ENCODE measurements around the gene SLC16A3.

Gene SLC16A3

DNA sequence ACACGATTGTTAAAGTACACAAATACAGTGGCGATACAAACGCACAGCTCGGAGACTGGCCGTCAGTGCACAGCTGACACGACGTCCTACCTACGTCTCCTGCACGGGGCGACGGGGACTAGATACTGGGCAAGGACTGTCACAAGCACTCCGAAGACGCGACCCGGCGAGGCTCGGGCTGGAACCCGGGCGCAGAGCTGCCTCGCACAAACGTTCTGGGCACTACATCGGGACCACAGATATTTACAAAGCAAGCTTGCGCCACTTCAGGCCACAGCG lies 13.8 kb downstream of the SLC16A3 start:
- no peak for TF ChIP-seq SIN3A (IDR thresholded peaks at IDR 0.05; ENCODE audit: borderline replicate concordance, insufficient read depth, low read length)
- no peak for TF ChIP-seq TAF1 (IDR thresholded peaks at IDR 0.05; ENCODE audit: borderline replicate concordance, insufficient read depth, low read length)
- TF ChIP-seq POLR2AphosphoS5 (IDR thresholded peaks at IDR 0.05; ENCODE audit: low read depth, low read length), result no peak
- TF ChIP-seq, protein P1, sequence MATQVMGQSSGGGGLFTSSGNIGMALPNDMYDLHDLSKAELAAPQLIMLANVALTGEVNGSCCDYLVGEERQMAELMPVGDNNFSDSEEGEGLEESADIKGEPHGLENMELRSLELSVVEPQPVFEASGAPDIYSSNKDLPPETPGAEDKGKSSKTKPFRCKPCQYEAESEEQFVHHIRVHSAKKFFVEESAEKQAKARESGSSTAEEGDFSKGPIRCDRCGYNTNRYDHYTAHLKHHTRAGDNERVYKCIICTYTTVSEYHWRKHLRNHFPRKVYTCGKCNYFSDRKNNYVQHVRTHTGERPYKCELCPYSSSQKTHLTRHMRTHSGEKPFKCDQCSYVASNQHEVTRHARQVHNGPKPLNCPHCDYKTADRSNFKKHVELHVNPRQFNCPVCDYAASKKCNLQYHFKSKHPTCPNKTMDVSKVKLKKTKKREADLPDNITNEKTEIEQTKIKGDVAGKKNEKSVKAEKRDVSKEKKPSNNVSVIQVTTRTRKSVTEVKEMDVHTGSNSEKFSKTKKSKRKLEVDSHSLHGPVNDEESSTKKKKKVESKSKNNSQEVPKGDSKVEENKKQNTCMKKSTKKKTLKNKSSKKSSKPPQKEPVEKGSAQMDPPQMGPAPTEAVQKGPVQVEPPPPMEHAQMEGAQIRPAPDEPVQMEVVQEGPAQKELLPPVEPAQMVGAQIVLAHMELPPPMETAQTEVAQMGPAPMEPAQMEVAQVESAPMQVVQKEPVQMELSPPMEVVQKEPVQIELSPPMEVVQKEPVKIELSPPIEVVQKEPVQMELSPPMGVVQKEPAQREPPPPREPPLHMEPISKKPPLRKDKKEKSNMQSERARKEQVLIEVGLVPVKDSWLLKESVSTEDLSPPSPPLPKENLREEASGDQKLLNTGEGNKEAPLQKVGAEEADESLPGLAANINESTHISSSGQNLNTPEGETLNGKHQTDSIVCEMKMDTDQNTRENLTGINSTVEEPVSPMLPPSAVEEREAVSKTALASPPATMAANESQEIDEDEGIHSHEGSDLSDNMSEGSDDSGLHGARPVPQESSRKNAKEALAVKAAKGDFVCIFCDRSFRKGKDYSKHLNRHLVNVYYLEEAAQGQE (IDR thresholded peaks at IDR 0.05; ENCODE audit: insufficient read depth in 1 of 2, low read depth in 2 of 2, low read length in 2 of 2), result no peak
- TF ChIP-seq FOXP2 (optimal IDR thresholded peaks at IDR 0.05; ENCODE audit: borderline replicate concordance, extremely low read depth, extremely low read length, insufficient read depth), result no peak

DNA sequence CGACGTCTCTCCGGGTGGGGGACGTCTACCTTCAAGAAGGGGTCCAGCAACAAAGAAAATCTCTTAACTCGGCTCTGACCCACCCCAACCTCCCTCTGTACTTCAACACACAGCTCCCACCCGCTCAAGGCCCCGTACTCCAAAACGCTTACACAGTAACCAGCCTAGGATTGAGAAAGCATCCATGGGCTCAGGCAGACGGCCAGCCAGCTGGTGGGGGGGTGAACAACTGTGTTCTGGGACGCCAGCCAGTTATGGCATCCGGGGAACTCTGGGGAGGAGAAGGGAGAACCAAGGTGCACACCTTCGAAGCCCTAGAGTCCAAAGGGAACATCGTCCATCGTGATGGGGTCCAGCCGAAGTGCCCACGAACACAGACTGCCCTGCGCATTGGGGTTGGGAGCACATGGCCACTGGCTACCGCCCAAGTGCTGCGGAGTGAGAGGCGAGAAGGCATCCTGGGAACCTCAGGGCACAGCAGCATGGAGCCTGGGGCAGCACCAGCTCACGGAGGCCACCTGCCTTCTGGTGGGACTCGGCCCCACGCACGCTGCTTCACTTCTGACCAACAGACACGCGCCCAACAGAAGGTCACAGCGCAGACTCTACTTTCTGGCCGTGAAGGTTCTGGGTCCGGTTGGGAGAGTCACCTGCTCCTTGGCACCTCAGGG lies 14.3 kb downstream of the SLC16A3 start:
- TF ChIP-seq FOXP2 (optimal IDR thresholded peaks at IDR 0.05; ENCODE audit: borderline replicate concordance, extremely low read depth, extremely low read length, insufficient read depth), result no peak
- TF ChIP-seq POLR2AphosphoS5 (IDR thresholded peaks at IDR 0.05; ENCODE audit: low read depth, low read length), result peak; percentile 60

DNA sequence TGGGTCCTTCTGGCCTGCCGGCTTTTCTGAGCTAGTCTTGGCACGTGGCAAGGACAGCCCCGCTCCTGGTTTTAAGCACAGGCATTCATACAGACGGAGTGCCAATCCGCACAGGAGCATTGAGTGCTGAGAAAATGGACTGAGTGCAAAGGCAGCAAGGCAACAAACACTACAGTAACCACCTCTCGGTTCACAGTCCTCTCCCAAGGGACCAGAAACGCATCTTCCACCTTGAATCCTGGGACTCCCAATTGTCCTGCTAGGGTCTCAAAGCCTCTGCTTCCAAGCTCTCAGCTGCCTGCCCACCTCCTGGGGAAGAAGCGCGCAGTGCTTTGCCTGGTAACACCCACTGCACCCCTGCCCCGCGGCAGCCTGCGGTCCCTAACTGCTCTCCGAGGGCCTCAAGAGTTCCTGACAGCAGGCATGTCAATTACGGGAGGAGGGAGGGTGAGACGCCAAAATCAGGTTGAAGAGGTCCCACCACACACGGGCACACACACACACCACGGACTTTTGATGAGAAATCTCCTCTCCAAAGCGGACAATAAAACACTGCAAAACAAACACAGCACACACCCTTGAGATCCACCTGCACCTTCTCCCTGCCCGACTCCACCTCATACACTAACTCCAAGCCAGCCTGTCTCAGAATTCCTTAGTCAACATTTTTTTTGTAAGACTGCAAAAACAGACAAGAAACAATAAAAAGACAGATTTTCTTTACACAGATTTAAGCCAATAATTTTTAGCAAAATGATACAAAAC lies 15.0 kb downstream of the SLC16A3 start:
- TF ChIP-seq FOXP2 (optimal IDR thresholded peaks at IDR 0.05; ENCODE audit: borderline replicate concordance, extremely low read depth, extremely low read length, insufficient read depth) (no peak), SIN3A (IDR thresholded peaks at IDR 0.05; ENCODE audit: borderline replicate concordance, insufficient read depth, low read length) (no peak), POLR2AphosphoS5 (IDR thresholded peaks at IDR 0.05; ENCODE audit: low read depth, low read length) (no peak; the same call in 1 of the 2 replicates), TAF1 (IDR thresholded peaks at IDR 0.05; ENCODE audit: borderline replicate concordance, insufficient read depth, low read length) (no peak)
- TF ChIP-seq, protein P1 (IDR thresholded peaks at IDR 0.05; ENCODE audit: insufficient read depth in 1 of 2, low read depth in 2 of 2, low read length in 2 of 2), result no peak

DNA sequence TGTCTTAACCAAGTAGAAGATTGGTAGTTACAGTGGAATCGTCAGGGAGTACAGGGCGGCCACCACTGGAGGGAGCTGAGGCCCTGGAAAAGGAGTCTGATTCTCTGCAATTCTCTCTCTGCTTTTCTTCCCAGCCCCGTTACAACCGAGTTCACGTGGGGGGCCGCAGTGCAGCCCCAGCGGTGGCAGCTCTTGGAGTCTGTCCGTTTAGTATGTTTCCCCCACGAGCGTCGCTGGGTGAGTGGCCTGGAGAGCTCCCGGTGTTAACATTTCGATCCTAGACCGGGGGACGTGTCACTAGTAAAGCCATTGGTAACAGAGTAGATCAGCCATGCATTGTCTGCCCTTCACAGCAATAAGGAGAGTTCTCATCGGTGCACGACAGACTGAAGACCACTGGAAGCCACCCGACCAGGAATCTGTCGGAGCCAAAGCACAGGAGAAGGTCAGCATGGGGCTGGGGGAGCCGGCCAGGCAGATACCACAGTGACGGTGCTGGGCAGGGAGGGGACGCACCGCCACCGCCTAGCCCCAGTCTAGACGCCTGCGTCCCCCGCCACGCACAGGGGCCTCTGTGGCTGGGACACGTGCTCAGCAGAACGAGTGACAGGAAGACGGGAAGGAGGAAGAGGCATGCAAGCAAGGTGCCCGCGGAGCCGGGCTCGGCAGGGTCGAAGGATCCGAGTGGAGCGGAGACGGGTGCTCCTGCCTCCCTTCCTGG lies 15.7 kb downstream of the SLC16A3 start:
- no peak for TF ChIP-seq FOXP2 (optimal IDR thresholded peaks at IDR 0.05; ENCODE audit: borderline replicate concordance, extremely low read depth, extremely low read length, insufficient read depth)
- TF ChIP-seq, protein P1 (IDR thresholded peaks at IDR 0.05; ENCODE audit: insufficient read depth in 1 of 2, low read depth in 2 of 2, low read length in 2 of 2), result no peak
- no peak for TF ChIP-seq TAF1 (IDR thresholded peaks at IDR 0.05; ENCODE audit: borderline replicate concordance, insufficient read depth, low read length)
- no peak for TF ChIP-seq SIN3A (IDR thresholded peaks at IDR 0.05; ENCODE audit: borderline replicate concordance, insufficient read depth, low read length)
- TF ChIP-seq POLR2AphosphoS5 (IDR thresholded peaks at IDR 0.05; ENCODE audit: low read depth, low read length), result no peak

DNA sequence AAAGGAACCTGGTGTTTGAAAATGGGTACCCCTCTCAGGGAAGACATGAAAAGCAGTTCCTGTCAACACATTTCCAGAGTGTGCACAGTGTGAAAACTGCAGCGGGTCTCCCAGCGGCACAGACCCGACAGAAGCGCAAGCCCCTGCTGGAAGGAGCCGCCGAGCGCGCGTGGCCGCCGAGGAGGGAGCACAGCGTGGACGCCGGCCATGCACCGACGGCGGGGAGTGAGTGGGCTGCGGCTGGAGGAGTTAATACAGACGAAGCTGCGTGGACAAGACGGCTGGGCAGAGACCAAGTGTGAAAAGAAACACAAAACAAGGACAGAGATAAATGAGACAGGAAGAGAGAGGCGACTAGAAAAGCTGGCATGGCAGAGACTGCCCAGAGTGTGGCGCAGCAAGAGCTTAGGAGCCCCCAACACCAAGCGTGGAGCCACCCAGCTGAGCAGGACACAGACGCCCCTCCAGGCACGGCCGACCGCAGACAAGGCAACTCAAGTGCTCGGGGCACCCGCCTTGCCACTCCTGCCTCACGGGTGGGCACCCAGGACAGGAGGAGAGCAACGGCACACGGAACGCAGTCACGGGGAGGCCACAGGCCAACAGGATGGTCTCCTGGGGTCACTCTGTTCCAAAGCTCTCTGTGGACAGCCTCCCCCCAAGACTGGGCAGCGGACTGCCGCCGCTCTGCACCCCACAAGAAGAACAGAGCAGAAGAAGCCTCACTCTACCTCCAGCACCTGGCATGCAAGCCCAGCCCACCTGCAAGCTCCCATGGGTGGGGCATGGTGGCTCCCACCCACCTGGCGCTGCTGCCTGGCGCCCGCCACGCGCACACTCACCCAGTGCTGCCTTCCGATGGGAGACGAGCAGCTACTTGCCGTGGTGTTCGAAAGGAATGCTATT lies 16.5 kb downstream of the SLC16A3 start:
- TF ChIP-seq SIN3A (IDR thresholded peaks at IDR 0.05; ENCODE audit: borderline replicate concordance, insufficient read depth, low read length) (no peak), POLR2AphosphoS5 (IDR thresholded peaks at IDR 0.05; ENCODE audit: low read depth, low read length) (no peak), FOXP2 (optimal IDR thresholded peaks at IDR 0.05; ENCODE audit: borderline replicate concordance, extremely low read depth, extremely low read length, insufficient read depth) (no peak), TAF1 (IDR thresholded peaks at IDR 0.05; ENCODE audit: borderline replicate concordance, insufficient read depth, low read length) (no peak)
- TF ChIP-seq, protein P1 (IDR thresholded peaks at IDR 0.05; ENCODE audit: insufficient read depth in 1 of 2, low read depth in 2 of 2, low read length in 2 of 2), result no peak

All from PFSK-1 (cell line).